Jurkat, Clone E6-1 (cell line): Measurements from ENCODE around the gene EVA1C.
"Not testable (repeated sequence)": the region's sequence is repeated elsewhere in the genome, so short reads cannot be mapped to it uniquely, and the experiment has no call there.

Experiments used
- DNase-seq: peaks from one replicate; pipeline ENCODE4 v3.0.0-alpha.2; 2011; ENCODE audit warnings: low read depth, low spot score
- H3K4me3 ChIP-seq: 2 replicates; pipeline ENCODE4 v1.5.1; 2011; ENCODE audit warnings: mild to moderate bottlenecking, low read length, control low read depth, moderate library complexity

The EVA1C gene

DNA sequence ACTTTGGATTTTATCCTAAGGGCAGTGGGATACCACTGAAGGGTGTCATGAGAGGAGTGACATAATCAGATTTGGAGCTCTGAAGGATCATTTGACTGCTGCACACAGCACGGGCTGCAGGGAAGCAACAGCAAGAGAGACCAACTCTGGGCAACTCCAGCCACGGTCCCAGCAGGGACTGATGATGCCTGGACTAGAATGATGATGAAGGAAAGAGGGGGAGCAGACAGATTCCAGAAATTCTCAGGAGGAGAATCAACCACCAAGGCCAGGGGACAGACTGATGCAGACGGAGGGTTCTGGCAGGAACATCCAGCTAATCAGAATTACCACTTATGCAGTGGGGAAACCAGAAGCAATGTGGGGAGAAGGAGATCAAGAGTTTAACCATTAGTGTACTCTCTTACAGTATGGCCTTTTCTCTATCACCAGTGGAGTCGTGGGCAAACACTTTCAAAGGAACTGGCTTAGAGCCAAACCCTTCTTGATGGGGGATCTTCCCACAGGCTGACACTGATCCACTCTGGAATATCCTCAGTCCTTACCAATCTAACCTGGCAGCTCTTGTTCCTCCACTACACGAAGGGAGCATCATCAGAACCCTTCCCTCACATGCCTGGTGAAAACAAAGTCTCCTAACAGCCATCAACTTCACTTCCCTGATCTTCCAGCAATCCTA, 23.0 kb upstream of the EVA1C start:
- no peak for DNase-seq
- no peak overlapping the region for H3K4me3 ChIP-seq

GRCh38 chr21:32390537-32391224, 21.8 kb upstream of the EVA1C start:
- DNase-seq, H3K4me3 ChIP-seq: not testable (repeated sequence)

GRCh38 chr21:32391755-32392154, 20.8 kb upstream of the EVA1C start:
- peak overlapping the region; percentile 97 for H3K4me3 ChIP-seq
- DNase-seq: no peak

- H3K4me3 ChIP-seq: peak overlapping the region; percentile 97
- no peak for DNase-seq
These were observed 20.1 kb upstream of the EVA1C start for GRCh38 chr21:32392299-32392879.

DNA sequence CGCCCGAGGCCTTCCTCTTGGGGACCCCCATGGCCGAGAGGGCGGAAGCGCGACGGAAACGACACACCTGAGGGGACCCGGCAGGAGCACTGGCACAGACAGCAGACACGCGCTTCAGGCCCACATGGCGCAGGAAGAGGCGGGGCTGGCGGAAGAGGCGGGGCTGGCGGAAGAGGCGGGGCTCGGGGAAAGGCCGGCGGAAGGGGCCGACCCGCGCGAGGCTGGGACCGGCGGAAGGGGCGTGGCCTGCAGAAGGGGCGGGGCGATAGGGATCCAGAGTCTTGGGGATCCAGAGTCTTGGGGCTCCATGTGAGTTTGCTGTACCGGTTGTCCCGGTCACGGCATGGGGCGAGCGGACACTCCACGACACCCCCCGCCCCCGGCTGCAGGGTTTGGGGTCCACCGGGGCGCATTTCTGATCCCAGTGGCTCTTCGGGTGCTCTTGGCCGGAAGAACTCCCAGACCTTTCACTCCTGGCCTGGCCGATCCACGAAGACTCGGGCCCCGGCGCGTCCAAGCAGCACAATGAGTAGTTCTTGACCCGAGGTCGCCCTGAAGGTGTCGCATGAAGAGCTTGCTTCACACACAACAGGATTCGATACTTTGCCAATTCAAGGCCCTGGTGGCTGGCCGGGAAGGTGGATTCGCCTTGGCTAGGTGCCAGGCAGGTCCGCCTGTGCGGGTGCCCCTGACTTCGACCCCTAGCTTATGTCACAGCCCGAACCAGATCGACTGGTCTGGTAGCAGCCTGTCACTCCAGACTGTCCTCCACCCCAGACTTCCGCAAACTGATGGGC, 19.4 kb upstream of the EVA1C start, which contains the start of gene URB1:
Gene URB1, minus strand, starts transcription at position 133 of the 797 bp plus-strand sequence. Its CDS starts 102 bp downstream, at position 31.
- DNase-seq: peak; percentile 72

GRCh38 chr21:32393677-32394001, 18.9 kb upstream of the EVA1C start:
- peak overlapping the region; percentile 97 for H3K4me3 ChIP-seq
- no peak for DNase-seq

More for the DNA sequence above, 19.4 kb upstream of the EVA1C start, which contains the start of gene URB1:
- peak within 1 kb of the TSS; percentile 97 for H3K4me3 ChIP-seq

GRCh38 chr21:32403201-32403777, 9.2 kb upstream of the EVA1C start:
- DNase-seq: peak; percentile 65
- H3K4me3 ChIP-seq: no peak overlapping the region

DNA sequence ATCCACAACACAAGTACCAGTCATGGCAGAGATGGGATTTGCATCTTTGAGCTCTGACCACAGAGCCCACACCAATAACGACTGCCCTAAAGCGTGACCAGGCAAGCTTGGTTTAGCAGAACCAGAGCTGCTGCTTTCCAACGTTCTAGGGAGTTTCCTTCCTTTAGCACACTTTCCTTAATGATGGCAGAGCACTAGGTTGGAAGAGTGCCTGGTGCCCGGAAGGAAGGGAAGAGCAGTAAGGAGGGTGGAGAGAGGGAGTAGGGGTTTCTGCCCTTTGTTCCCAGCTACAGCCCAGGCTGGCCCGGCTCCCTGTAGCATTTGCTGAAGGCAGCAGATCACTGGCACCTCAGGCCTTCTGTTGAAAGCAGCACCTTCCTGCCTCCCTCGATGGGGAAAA, 6.1 kb upstream of the EVA1C start:
- no peak for DNase-seq

GRCh38 chr21:32410291-32410690, 2.2 kb upstream of the EVA1C start:
- no peak overlapping the region for H3K4me3 ChIP-seq
- no peak for DNase-seq

More for the DNA sequence above, 6.1 kb upstream of the EVA1C start:
- H3K4me3 ChIP-seq: no peak overlapping the region

DNA sequence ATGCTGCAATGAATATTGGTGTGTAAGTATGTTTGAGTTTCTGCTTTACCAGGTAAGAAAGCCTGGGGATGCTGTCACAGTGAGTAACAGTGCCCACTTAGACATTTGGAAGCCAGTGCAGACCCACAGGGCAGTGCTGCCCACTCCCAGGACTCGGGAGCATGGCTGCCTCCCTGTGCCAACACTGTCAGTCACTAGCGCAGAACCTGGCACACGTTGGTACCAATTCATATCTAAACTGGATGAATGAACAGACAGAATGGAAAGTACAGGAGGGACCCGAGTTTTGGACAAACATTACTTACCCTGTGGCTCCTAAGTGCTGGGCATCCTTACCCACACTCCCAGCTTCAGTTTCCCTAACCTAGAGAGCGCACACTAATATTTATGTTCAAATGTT, 1.6 kb upstream of the EVA1C start:
- no peak for DNase-seq
- H3K4me3 ChIP-seq: no peak overlapping the region

DNA sequence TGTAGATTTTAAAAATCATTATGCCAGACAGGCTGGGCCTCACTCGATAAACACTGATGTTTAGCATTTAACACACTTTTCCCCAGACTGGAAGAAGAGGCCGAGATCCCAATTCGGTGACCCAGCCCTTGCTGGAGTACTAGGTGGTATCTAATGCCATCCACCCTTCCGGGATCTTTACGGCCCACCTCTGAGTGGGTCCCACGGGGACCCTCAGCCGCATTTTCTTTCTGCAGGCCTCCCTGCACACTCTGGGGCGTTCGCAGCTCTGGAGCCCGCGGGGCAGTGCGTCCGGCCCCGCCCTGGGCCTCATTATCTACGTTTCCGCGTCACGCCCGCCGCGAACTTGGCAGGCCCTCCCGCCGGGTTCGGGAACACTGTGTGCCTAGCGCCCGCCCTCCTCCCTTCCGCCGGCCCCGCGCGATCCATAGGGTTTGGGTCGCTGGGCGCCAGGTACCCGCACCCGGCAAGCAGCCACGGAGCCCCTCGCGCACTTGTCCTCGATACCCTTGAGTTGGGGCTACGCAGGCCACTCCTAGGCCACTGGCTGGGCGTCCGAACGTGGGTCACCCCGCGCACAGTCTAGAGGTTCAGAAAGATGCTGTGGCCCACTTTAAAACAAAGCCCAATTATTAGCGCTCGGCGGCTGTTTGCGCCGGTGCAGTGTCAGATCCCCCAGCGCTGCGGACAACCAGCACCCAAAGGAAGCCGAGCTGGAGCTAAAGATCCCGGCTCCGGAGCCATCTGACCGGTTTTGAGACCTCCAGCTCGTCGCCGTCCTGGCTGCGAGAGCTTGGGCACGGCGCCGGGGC, 950 bp upstream of the EVA1C start:
- H3K4me3 ChIP-seq: peak overlapping the region; percentile 52
- DNase-seq: no peak

DNA sequence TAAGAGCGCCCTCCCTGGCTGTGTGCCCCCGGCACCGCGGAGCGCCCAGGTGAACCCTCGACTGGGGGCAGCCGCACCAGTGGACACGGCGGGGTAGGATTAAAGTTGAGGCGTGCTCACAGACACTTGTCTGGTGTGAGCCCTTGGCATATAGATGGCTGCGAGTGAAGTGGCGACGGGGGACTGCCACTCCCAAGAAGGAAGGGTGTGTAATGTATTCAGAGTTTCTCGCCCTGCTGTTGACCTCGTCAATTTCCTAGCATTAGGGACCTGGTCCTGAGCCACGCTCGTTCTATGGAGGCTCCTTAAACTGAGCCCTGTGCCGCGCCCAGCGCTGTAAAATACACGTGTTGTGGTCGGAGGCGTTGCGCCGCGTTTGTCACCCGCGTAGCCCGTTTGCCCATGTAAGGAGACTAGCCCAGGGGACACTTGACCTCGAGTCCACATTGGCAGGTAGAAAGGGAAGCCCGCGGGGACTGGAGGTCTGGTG, 554 bp downstream of the EVA1C start:
- DNase-seq: no peak
- H3K4me3 ChIP-seq: peak overlapping the region; percentile 52

GRCh38 chr21:32413697-32414578, 1.4 kb downstream of the EVA1C start:
- H3K4me3 ChIP-seq: no peak overlapping the region
- no peak for DNase-seq

DNA sequence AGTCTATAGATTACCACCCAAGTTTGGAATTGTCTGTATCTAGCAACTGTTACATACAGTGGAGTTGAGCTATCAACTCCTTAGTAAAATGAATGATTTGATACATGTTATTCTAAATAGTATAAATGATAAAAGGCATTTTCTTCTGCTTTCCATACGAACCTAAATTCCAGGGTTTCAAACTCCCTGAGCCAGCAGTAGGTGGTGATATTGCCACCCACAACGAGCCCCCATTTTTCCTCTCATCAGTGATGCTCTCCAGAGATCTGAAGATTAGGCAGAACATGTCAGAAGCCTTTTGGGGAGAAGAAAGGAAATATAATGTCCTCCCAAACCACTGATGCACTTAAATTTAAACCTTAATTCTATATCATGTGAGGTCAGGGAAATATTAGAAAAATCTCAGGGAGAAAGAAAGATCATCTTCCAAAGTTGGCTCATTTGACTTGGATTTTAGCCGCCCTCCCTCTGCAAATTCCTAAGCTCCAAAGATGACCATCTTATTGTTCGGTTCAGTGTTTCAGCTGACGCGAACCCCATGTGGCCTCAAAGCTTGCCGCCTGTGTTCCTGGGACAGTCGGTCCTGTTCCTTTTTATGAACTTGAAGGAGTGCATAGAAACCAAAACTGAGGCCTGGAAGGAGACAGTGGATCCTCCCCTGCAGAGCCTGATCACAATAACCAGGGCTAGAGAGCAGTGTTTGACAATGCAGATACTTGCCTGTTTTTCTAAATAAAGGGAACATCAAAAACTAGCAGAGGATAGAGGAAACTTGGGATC, 2.3 kb downstream of the EVA1C start:
- no peak overlapping the region for H3K4me3 ChIP-seq
- DNase-seq: no peak

DNA sequence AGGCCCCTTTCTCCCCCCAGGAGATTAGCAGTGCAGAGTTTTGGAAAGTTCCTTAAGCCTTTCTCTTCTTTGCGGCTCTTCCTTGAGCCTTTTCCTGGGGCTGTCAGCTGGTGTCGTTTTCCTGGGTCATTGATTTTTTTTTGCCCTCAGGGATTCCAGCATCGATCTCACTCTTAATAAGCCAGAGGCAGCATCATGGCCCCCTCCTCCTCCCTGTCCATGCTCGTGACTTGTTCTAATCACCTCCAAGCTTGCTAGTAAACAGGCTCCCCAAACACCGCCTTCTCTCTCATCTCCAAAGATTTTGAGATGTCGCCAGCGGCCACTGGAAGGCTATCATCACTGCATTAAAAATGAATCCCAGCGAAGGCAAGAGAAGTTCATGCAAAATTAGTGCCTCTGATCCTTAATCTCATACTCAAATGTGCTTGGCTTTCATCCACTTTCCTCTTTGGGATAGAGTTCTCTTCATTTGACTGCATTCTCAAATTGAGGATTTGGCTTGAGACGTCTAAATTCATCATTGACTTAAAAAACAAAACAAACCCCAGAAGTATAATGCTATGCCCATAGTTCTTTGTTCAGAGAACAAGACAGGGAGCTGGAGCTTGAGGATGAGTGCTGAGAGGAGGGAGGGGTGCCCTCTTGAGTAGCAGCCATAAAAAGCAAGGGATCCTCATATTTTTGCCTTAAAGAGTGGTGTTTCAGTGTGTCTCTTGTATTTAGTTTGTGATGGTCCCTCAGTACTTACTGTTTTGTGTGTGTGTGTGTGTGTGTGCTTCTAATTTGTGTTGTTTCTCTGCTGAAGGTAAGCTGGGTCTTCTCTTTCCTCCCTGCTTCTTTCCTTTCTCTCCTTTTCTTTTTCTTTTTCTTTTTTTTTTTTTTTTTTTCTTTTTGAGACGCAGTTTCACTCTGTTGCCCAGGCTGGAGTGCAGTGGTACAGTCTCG, 3.2 kb downstream of the EVA1C start:
- H3K4me3 ChIP-seq: no peak overlapping the region
- no peak for DNase-seq

DNA sequence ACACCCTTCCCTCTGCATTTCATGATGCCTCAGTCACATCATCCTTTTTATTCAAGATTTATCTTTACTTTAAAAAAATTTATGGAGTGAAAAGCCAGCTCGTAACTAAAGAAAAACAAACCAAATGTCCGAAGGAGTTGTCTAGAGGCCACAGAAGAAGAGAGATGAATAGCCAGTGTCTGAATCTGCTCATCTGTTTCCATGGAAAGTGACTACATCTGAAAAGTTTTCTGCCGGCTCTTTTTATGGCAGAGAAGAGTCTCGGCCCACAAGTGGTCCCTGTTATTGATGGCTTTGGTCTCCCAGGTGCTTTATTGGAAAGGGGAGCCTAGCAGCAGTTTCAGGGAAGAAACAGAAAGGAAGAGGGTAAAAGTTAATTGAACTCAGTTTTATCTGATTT, 5.6 kb downstream of the EVA1C start:
- H3K4me3 ChIP-seq: no peak overlapping the region
- DNase-seq: no peak
